ENCODE results near the gene PNPLA2. TPM values are rescaled to one million over a fixed set of nuclear protein-coding genes. Genes with fewer than 3 reads are reported as not detected.
A peak's percentile ranks its signal among the peaks of the same experiment; 100 is the strongest.

The PNPLA2 gene
- total RNA-seq, 1 donor from 2014 or later: 55.6 TPM

DNA sequence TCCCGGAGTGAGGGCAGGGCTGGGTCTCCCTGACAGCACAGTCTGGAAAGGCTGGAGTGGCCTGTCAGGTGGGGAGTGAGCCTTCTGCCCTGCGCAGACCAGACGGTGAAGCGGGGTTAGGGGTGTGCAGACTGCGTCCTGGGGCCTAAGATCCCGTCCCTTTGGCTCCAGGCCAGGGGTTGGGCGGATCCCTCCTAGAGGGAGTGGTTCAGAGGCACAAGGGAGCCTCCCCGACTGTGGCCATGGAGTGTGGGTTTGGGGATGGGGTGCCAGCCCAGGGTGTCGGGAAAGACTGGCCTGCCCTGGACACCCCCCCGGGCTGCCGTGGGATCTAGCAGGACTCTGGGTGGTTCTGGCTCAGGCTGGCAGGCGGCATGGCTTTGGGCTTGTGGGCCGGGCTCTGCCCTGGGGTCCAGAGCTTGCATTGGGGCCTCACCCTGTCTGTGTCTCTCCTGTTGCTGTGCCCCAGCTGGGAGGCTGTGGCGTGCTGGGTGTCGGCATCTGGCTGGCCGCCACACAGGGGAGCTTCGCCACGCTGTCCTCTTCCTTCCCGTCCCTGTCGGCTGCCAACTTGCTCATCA lies 43.5 kb downstream of the PNPLA2 start:
- no peak for DNase-seq (ENCODE audit: extremely low spot score, unreplicated experiment)
- no peaks in the 10 kb centered on the region for H3K27me3 Mint-ChIP-seq
- no peak overlapping the region for H3K4me3 Mint-ChIP-seq
- H3K36me3 Mint-ChIP-seq: no peaks in the 10 kb centered on the region
- peak overlapping the region; percentile 76 for H3K27ac Mint-ChIP-seq
- TF ChIP-seq, protein P1, sequence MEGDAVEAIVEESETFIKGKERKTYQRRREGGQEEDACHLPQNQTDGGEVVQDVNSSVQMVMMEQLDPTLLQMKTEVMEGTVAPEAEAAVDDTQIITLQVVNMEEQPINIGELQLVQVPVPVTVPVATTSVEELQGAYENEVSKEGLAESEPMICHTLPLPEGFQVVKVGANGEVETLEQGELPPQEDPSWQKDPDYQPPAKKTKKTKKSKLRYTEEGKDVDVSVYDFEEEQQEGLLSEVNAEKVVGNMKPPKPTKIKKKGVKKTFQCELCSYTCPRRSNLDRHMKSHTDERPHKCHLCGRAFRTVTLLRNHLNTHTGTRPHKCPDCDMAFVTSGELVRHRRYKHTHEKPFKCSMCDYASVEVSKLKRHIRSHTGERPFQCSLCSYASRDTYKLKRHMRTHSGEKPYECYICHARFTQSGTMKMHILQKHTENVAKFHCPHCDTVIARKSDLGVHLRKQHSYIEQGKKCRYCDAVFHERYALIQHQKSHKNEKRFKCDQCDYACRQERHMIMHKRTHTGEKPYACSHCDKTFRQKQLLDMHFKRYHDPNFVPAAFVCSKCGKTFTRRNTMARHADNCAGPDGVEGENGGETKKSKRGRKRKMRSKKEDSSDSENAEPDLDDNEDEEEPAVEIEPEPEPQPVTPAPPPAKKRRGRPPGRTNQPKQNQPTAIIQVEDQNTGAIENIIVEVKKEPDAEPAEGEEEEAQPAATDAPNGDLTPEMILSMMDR (conservative IDR thresholded peaks at IDR 0.05): no peak
- no peaks in the 10 kb centered on the region for H3K9me3 Mint-ChIP-seq
- H3K4me1 Mint-ChIP-seq (ENCODE audit: unreplicated experiment): peaks cover 9% of the 10 kb centered on the region

DNA sequence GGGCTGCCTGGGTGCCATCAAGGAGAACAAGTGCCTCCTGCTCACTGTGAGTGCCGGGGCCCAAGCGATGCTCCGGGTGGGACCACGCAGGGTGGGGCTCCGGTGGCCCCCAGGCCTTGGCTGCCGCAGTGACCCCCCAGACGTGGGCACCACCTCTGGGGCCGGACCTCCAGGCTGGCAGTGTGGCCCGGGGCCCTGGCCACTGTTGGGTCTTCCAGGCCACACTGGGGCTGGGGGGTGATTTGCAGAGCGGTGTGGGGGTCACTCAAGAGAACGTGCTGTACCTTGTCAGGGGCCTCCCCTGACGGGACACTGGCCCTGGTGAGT lies 43.9 kb downstream of the PNPLA2 start:
- Mint-ChIP-seq H3K4me1 (ENCODE audit: unreplicated experiment) (peaks cover 9% of the 10 kb centered on the region), H3K9me3 (no peaks in the 10 kb centered on the region), H3K4me3 (no peak overlapping the region), H3K27ac (no peak overlapping the region), H3K36me3 (no peaks in the 10 kb centered on the region), H3K27me3 (no peaks in the 10 kb centered on the region)
- no peak for DNase-seq (ENCODE audit: extremely low spot score, unreplicated experiment)
- TF ChIP-seq, protein P1 (conservative IDR thresholded peaks at IDR 0.05): no peak

DNA sequence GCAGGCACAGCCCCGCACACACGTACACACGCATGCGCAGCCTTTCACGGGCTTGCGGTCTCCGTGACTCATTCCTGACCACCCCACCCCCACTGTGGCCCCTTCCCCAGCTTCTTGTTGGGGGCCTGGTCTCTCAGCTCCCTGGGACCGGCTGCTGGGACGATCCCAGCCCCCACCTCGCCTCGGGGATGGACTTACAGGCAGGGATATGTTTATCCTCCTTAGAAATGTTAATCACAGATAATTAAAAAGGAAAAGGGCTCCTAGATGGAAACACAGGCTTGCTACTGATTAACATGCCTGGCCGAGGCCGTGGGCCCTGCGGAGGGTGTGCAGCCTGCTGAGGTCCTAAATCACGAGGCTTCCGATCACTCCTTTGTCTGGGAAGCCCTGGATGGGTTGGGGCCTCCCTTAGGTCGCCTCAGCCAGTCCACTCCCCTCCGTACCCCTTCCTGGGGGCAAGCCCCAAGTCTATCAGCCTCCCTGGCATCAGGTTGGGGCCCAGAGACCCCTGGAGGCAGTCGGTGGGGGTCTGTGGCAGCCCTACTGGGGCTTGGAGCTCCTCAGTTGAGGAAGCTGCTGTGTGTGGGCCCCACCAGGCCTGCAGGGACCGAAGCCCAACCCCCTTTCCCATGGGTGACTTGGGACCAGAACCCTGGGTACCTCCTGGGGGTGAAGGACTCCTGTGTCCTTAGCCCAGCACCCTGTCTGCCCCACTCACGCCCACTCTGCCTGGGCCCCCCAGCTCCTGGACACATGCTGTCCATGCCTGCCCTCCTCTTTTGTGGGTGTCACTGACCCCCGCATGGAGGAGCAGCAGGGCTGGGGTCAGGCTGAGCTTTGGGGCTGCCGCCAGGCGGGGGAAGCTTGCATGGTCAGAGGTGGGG lies 44.6 kb downstream of the PNPLA2 start:
- Mint-ChIP-seq H3K27me3 (no peaks in the 10 kb centered on the region), H3K36me3 (no peaks in the 10 kb centered on the region), H3K4me1 (ENCODE audit: unreplicated experiment) (peaks cover 9% of the 10 kb centered on the region), H3K4me3 (no peak overlapping the region), H3K9me3 (no peaks in the 10 kb centered on the region), H3K27ac (no peak overlapping the region)
- TF ChIP-seq, protein P1 (conservative IDR thresholded peaks at IDR 0.05): no peak
- DNase-seq (ENCODE audit: extremely low spot score, unreplicated experiment): no peak

DNA sequence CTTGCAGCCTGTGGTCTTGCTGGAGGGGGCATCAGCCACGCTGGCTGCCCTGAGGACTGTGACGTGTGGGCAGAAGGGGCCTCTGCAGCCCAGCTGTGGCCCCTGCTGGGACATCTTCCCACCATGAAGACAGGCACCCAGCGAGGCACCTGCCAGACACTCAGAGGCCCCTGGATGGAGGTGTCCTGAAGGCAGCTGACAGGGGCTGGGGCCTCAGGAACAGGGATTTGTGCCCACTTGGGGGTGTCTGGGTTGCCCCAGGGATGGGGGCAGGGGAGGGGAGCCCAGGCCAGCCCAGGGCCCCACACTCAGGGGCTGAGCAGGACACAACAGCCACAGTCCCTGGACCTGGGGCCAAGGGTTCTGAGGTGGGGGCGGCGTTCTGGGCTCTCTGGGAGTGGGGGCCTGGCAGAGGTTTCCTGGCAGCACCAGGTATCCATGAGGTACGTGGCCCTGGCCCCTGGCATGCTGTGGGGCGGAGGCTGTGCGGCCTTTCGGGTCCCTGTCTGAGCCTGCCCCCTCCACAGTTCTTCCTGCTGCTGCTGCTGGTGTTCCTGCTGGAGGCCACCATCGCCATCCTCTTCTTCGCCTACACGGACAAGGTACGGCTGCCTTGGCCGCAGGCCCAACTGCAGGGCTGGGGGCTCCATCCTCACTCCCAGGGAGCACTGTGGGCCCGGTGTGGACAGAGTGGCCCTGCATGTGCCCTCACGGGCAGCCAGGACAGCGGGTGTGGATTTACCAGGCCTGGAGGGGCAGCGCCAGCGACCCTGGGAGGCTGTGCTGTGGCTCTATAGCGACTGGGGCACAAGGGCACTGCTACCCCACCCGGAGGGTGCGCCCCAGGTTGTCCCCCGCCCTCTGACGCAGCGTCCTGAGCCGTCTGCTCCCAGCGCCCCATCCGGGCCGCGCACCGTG lies 45.5 kb downstream of the PNPLA2 start:
- no peak overlapping the region for H3K4me3 Mint-ChIP-seq
- no peak overlapping the region for H3K27ac Mint-ChIP-seq

DNA sequence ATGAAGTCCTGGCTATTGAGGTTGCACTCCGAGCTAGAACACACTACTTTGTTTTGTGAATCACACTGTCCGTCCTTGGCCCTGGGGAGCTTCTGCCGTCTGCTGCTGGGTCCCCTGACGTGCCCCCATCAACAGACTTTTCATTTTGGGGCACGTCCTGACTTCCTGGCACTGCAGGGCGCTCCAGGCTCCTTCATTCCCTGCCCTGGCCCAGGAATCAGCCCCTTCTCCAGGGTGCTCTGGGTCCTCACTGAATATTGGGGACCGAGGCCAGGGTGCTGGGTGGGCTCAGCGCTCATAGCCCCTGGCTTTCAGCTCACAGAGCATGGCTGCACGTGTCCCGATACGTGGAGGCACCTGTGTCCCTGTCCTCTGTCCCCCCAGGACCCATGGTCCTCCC lies 46.2 kb downstream of the PNPLA2 start:
- no peaks in the 10 kb centered on the region for H3K27me3 Mint-ChIP-seq
- H3K4me3 Mint-ChIP-seq: no peak overlapping the region
- TF ChIP-seq, protein P1 (conservative IDR thresholded peaks at IDR 0.05): no peak
- H3K27ac Mint-ChIP-seq: no peak overlapping the region
- H3K9me3 Mint-ChIP-seq: no peaks in the 10 kb centered on the region
- no peak for DNase-seq (ENCODE audit: extremely low spot score, unreplicated experiment)
- H3K36me3 Mint-ChIP-seq: no peaks in the 10 kb centered on the region
- peaks cover 5% of the 10 kb centered on the region for H3K4me1 Mint-ChIP-seq (ENCODE audit: unreplicated experiment)

More for the DNA sequence above, 45.5 kb downstream of the PNPLA2 start:
- H3K36me3 Mint-ChIP-seq: no peaks in the 10 kb centered on the region
- no peaks in the 10 kb centered on the region for H3K9me3 Mint-ChIP-seq
- TF ChIP-seq, protein P1 (conservative IDR thresholded peaks at IDR 0.05): no peak
- no peaks in the 10 kb centered on the region for H3K27me3 Mint-ChIP-seq
- DNase-seq (ENCODE audit: extremely low spot score, unreplicated experiment): no peak
- peaks cover 9% of the 10 kb centered on the region for H3K4me1 Mint-ChIP-seq (ENCODE audit: unreplicated experiment)
